Astrocyte (in vitro differentiated cells and primary cell): Measurements from ENCODE around the gene MGAM2. TPM values are rescaled to one million over a fixed set of nuclear protein-coding genes. Genes with fewer than 3 reads are reported as not detected.

Experiments
- DNase-seq: peaks from one replicate; pipeline ENCODE4 v3.0.0-alpha.2; 2010; ENCODE audit warnings: low read depth
- FAIRE-seq: peaks from 2 replicates; lab custom pipeline; 2011; peaks lifted over from hg19 to GRCh38; lab: Jason Lieb, UNC
- H2AFZ ChIP-seq: 2 replicates; pipeline ENCODE4 v1.6.0; 2012; ENCODE audit warnings: low read depth, low read length, inconsistent platforms
- H3K27ac ChIP-seq: 2 replicates; pipeline ENCODE4 v1.5.1; 2011; ENCODE audit warnings: low read depth, low read length, inconsistent platforms
- H3K27me3 ChIP-seq: 2 replicates; pipeline ENCODE4 v1.6.0; 2011; ENCODE audit warnings: low read length, inconsistent platforms; ENCODE audit not compliant: insufficient read depth
- H3K36me3 ChIP-seq: 2 replicates; pipeline ENCODE4 v1.5.1; 2011; ENCODE audit warnings: low read length, inconsistent platforms; ENCODE audit not compliant: insufficient read depth
- H3K4me1 ChIP-seq: 2 replicates; pipeline ENCODE4 v1.5.1; 2011; ENCODE audit warnings: low read length, inconsistent platforms; ENCODE audit not compliant: insufficient read depth
- H3K4me2 ChIP-seq: 2 replicates; pipeline ENCODE4 v1.6.0; 2012; ENCODE audit warnings: low read length, inconsistent platforms
- H3K4me3 ChIP-seq: 2 replicates; pipeline ENCODE4 v1.5.1; 2011; ENCODE audit warnings: low read depth, mild to moderate bottlenecking, low read length, inconsistent platforms; ENCODE audit not compliant: insufficient read depth
- H3K79me2 ChIP-seq: 2 replicates; pipeline ENCODE4 v1.6.0; 2012; ENCODE audit warnings: mild to moderate bottlenecking, low read length, inconsistent platforms; ENCODE audit not compliant: insufficient read depth
- H3K9ac ChIP-seq: 2 replicates; pipeline ENCODE4 v1.6.0; 2012; ENCODE audit warnings: mild to moderate bottlenecking, low read length, inconsistent platforms
- H3K9me3 ChIP-seq: 2 replicates; pipeline ENCODE4 v1.5.1; 2012; ENCODE audit warnings: low read depth, mild to moderate bottlenecking, low read length, inconsistent platforms; ENCODE audit not compliant: insufficient read depth
- H4K20me1 ChIP-seq: 2 replicates; pipeline ENCODE4 v1.6.0; 2012; ENCODE audit warnings: low read length, inconsistent platforms; ENCODE audit not compliant: insufficient read depth
- H3K27ac Mint-ChIP-seq: one replicate; pipeline ENCODE4 v1.8.0; 2021; ENCODE audit warnings: mild to moderate bottlenecking, mixed read lengths; ENCODE audit not compliant: unreplicated experiment
- H3K27me3 Mint-ChIP-seq: one replicate; pipeline ENCODE4 v1.8.0; 2021; ENCODE audit warnings: low read depth, mixed read lengths; ENCODE audit not compliant: unreplicated experiment
- H3K36me3 Mint-ChIP-seq: one replicate; pipeline ENCODE4 v1.8.0; 2021; ENCODE audit warnings: low read depth, mixed read lengths; ENCODE audit not compliant: unreplicated experiment
- H3K4me1 Mint-ChIP-seq: one replicate; pipeline ENCODE4 v1.8.0; 2021; ENCODE audit warnings: low read depth, mixed read lengths; ENCODE audit not compliant: unreplicated experiment
- H3K4me3 Mint-ChIP-seq: one replicate; pipeline ENCODE4 v1.8.0; 2021; ENCODE audit warnings: mild to moderate bottlenecking, moderate library complexity, mixed read lengths; ENCODE audit not compliant: unreplicated experiment
- H3K9me3 Mint-ChIP-seq: one replicate; pipeline ENCODE4 v1.8.0; 2021; ENCODE audit warnings: mild to moderate bottlenecking, mixed read lengths; ENCODE audit not compliant: unreplicated experiment
- EZH2 ChIP-seq: IDR thresholded peaks from 2 replicates; pipeline ENCODE4 v1.6.1; 2012; ENCODE audit warnings: mild to moderate bottlenecking, low read length, inconsistent platforms; ENCODE audit not compliant: insufficient read depth
- total RNA-seq: library from RNA; stranded (reverse); gene quantifications from 2 replicates; pipeline ENCODE4 v1.2.1, GENCODE V29; 2021
- TF ChIP-seq, protein P1 (sequence below): IDR thresholded peaks from 2 replicates; pipeline ENCODE4 v1.5.1; 2011; ENCODE audit warnings: low read depth, mild to moderate bottlenecking, inconsistent platforms, low read length, moderate library complexity; ENCODE audit not compliant: insufficient read depth

Gene MGAM2
- total RNA-seq, 1 donor from 2014 or later, result 0.05 TPM

DNA sequence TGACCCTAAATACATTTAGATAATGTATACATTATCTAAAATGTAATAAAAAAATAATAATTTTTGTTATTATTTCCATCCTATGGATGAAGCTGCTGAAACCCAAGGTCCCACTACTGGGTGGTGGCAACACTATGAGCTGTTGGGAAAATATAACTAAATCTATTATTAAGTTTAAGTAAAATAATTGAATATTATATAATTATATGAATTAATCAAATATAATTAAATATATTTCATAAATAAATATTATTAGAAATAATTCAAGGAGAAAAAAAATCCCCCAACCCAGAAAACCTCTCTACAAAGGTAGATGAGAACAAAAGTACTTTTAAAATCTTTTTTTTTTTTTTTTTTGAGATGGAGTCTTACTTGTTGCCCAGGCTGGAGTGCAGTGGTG, 138.4 kb downstream of the MGAM2 start:
- Mint-ChIP-seq H3K4me3 (no peak overlapping the region), H3K4me1 (peaks cover 4% of the 10 kb centered on the region), H3K36me3 (no peaks in the 10 kb centered on the region), H3K27me3 (peaks cover 10% of the 10 kb centered on the region), H3K9me3 (peaks cover under 1% of the 10 kb centered on the region), H3K27ac (no peak overlapping the region)
- Histone ChIP-seq H3K79me2 (no peaks in the 10 kb centered on the region), H3K4me1 (no peaks in the 10 kb centered on the region), H3K36me3 (no peaks in the 10 kb centered on the region), H3K4me2 (no peak overlapping the region), H3K9me3 (no peaks in the 10 kb centered on the region), H3K4me3 (no peak overlapping the region), H3K27ac (no peak overlapping the region), H3K9ac (no peak overlapping the region), H2AFZ (no peak overlapping the region), H3K27me3 (no peaks in the 10 kb centered on the region), H4K20me1 (no peaks in the 10 kb centered on the region)
- TF ChIP-seq, protein P1, sequence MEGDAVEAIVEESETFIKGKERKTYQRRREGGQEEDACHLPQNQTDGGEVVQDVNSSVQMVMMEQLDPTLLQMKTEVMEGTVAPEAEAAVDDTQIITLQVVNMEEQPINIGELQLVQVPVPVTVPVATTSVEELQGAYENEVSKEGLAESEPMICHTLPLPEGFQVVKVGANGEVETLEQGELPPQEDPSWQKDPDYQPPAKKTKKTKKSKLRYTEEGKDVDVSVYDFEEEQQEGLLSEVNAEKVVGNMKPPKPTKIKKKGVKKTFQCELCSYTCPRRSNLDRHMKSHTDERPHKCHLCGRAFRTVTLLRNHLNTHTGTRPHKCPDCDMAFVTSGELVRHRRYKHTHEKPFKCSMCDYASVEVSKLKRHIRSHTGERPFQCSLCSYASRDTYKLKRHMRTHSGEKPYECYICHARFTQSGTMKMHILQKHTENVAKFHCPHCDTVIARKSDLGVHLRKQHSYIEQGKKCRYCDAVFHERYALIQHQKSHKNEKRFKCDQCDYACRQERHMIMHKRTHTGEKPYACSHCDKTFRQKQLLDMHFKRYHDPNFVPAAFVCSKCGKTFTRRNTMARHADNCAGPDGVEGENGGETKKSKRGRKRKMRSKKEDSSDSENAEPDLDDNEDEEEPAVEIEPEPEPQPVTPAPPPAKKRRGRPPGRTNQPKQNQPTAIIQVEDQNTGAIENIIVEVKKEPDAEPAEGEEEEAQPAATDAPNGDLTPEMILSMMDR, result no peak
- no peak for TF ChIP-seq EZH2
- FAIRE-seq (no peak), DNase-seq (no peak)

DNA sequence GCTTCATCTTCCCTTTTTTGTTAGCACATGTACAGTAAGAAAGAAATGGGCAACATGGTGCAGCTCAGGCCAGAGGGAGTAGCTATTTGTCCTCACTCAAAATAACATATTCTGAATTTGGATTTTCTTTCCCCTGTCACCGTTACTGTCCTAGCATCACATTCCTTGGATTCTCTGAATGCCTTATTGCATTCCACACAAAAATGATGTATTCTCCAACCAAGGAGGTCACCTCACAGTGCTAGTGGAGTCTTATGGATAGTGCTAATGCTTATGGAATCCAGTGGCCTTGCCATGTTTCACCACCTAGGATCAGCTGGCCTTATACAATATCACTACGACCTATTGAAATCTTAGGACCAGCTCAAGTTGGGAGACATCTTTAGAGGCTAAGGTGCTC, 139.2 kb downstream of the MGAM2 start:
- Histone ChIP-seq H4K20me1 (no peaks in the 10 kb centered on the region), H3K4me3 (no peak overlapping the region), H3K9ac (no peak overlapping the region), H3K79me2 (no peaks in the 10 kb centered on the region), H3K9me3 (no peaks in the 10 kb centered on the region), H2AFZ (no peak overlapping the region), H3K27ac (no peak overlapping the region), H3K36me3 (no peaks in the 10 kb centered on the region), H3K27me3 (no peaks in the 10 kb centered on the region), H3K4me2 (no peak overlapping the region), H3K4me1 (no peaks in the 10 kb centered on the region)
- H3K36me3 Mint-ChIP-seq, result no peaks in the 10 kb centered on the region
- no peak overlapping the region for H3K27ac Mint-ChIP-seq
- TF ChIP-seq EZH2, result no peak
- TF ChIP-seq, protein P1, result no peak
- no peaks in the 10 kb centered on the region for H3K9me3 Mint-ChIP-seq
- no peak overlapping the region for H3K4me3 Mint-ChIP-seq
- peaks cover 7% of the 10 kb centered on the region for H3K27me3 Mint-ChIP-seq
- no peak for DNase-seq
- peaks cover 4% of the 10 kb centered on the region for H3K4me1 Mint-ChIP-seq
- FAIRE-seq, result no peak

DNA sequence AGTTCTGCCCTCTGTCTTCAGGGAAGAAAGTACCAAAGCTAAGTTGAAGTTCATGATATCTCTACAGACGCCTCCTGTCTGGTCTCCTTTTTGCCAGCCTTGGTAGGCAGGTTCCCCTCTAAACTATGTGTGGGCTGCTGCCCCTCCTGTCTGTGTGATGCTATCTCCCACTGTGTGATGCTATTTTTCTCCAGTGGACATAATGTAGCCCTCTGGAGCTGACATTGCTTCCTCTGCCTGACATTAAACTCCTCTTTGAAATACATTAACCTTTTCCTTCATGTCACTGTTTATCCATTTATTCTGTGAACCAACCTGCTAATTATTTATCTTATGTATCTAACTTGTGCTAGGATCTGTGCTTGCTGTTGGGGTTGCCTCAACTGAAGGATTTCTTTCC, 146.4 kb downstream of the MGAM2 start, which contains the start of gene PRSS58:
Gene PRSS58 (minus strand): TSS at position 101 of the 400 bp plus-strand sequence. CDS start 351 bp downstream, outside the sequence.
- H3K9me3 ChIP-seq, result no peaks in the 10 kb centered on the region
- H3K4me3 ChIP-seq, result no peak within 1 kb of the TSS
- H3K79me2 ChIP-seq, result no peaks in the 10 kb centered on the region
- peaks cover 5% of the 10 kb centered on the region for H3K9me3 Mint-ChIP-seq
- no peaks in the 10 kb centered on the region for H3K27me3 ChIP-seq
- H3K27me3 Mint-ChIP-seq, result no peaks in the 10 kb centered on the region
- H2AFZ ChIP-seq, result no peak within 1 kb of the TSS
- no peak within 1 kb of the TSS for H3K4me2 ChIP-seq
- H3K4me3 Mint-ChIP-seq, result no peak within 1 kb of the TSS
- H3K36me3 ChIP-seq, result no peaks in the 10 kb centered on the region
- H3K4me1 Mint-ChIP-seq, result peaks cover under 1% of the 10 kb centered on the region
- no peak for DNase-seq
- no peaks in the 10 kb centered on the region for H4K20me1 ChIP-seq
- FAIRE-seq, result no peak
- no peak within 1 kb of the TSS for H3K27ac ChIP-seq
- TF ChIP-seq, protein P1, result no peak
- TF ChIP-seq EZH2, result no peak
- H3K36me3 Mint-ChIP-seq, result no peaks in the 10 kb centered on the region
- no peak within 1 kb of the TSS for H3K27ac Mint-ChIP-seq
- H3K4me1 ChIP-seq, result no peaks in the 10 kb centered on the region
- no peak within 1 kb of the TSS for H3K9ac ChIP-seq
